HEK293T (cell line): ENCODE measurements around the gene HMX1.

ENCODE experiments used
- ARNT ChIP-seq: fragments of 450-650 bp; IDR thresholded peaks from 2 replicates; pipeline ENCODE4 v1.6.1; 2017; ENCODE audit warnings: mild to moderate bottlenecking
- FOXA1 ChIP-seq: fragments of 450-650 bp; IDR thresholded peaks from 2 replicates; pipeline ENCODE4 v1.6.1; 2016; ENCODE audit warnings: mild to moderate bottlenecking
- FOXK2 ChIP-seq: fragments of 450-650 bp; IDR thresholded peaks from 2 replicates; pipeline ENCODE4 v1.6.1; 2016; ENCODE audit warnings: mild to moderate bottlenecking
- HDGF ChIP-seq: fragments of 450-650 bp; IDR thresholded peaks from 2 replicates; pipeline ENCODE4 v1.6.1; 2017; ENCODE audit warnings: antibody characterized with exemption, borderline replicate concordance
- SP1 ChIP-seq: fragments of 450-650 bp; IDR thresholded peaks from 2 replicates; pipeline ENCODE4 v1.6.1; 2017
- ZNF384 ChIP-seq: fragments of 450-650 bp; IDR thresholded peaks from 2 replicates; pipeline ENCODE4 v1.6.1; 2016

DNA sequence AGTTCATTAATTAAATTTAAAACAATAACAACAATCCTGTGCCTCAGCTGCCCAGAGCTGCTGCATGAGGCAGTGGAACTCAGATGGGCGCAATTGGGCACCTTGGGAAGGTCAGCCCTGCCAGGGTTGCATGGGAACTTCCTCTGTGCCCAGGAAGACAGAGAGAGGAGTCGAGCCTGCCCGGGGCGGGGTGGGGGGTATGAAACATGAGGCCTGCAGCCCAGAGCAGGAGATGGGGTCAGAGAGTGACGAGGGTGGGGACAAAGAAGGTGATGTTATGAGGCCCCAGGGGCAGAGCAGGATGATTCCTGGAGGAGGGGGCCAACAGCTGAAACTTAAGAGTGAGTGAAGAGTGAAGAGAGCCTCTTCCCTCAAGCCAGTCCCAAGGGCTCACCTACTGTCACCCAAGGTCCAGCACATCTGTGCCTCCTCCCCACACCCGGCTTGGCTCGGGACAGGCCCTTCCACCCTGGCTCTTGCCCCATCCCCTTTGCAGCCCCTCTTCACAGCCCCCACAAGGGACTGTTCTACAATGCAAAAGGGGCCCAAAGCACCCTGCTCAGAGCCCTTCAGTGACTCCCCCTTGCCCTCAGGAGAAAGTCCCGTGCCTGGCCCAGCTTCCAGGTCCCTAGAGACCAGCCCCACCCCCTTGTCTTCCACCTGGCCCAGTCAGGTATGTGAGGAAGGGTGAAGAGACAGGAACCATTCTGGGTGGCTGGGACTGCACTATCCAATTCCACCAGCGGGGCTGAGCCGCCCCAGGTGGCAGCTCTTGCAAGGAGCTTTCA lies 31.4 kb downstream of the HMX1 start:
- TF ChIP-seq SP1 (no peak), FOXK2 (no peak), ARNT (no peak), FOXA1 (no peak), HDGF (no peak), ZNF384 (no peak)
